ENCODE measurements around the gene NBAS. TPM values are rescaled to one million over a fixed set of nuclear protein-coding genes. Genes with fewer than 3 reads are reported as not detected.
A peak's percentile ranks its signal among the peaks of the same experiment; 100 is the strongest.

The NBAS gene
- total and polyA plus RNA-seq, 8 donors: 14.5 to 96.2 (median 41.2) TPM

DNA sequence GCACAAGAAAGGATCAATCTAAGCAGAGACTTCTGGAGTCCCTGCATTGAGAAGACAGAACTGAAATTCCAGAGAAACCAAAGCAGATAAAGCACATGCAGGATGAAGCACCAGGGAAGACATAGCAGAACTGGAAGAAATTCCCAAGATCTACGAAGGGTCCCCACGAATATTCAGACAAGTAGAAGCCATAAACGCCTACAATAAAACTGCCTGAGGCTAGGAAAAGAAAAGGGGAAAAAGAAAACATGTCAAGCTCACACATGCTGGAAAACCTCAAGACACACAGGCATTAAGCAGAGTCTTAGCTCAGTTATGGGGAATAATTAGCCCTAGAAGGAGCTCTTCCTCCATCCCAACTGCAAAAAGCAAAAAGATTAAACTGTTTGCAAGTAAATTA is 171.2 kb downstream of the NBAS start:
- 78 to 94% (median 88%) methylated on average over 3 of the region's 3 CpGs for WGBS, 5 donors
- DNase-seq: no peak
- intact Hi-C loops (cut with DNase I; ENCODE audit: low total_unique reads): no loop called here

GRCh38 chr2:15389326-15389700 is 171.8 kb downstream of the NBAS start:
- H3K27me3 ChIP-seq: no peaks in the 10 kb centered on the region
- no peak overlapping the region for H3K27ac ChIP-seq
- DNase-seq: no peak
- WGBS, 5 donors: 87 to 98% (median 92%) methylated on average over 1 of the region's 1 CpG
- H3K4me3 ChIP-seq: no peak overlapping the region
- H3K36me3 ChIP-seq: peaks cover 0 to 42% (median 32%) of the 10 kb centered on the region in 4 donors
- TF ChIP-seq POLR2AphosphoS5 (IDR thresholded peaks at IDR 0.05): no peak
- no peak for TF ChIP-seq EP300 (IDR thresholded peaks at IDR 0.05)
- TF ChIP-seq POLR2A (IDR thresholded peaks at IDR 0.05): no peak
- no peak for TF ChIP-seq CTCF (IDR thresholded peaks at IDR 0.05)
- intact Hi-C loops (cut with DNase I; ENCODE audit: low total_unique reads): no loop called here
- H3K9me3 ChIP-seq: no peaks in the 10 kb centered on the region
- no peaks in the 10 kb centered on the region for H3K4me1 ChIP-seq

More for the DNA sequence above, 171.2 kb downstream of the NBAS start:
- TF ChIP-seq CTCF (IDR thresholded peaks at IDR 0.05) (no peak), POLR2AphosphoS5 (IDR thresholded peaks at IDR 0.05) (no peak), POLR2A (IDR thresholded peaks at IDR 0.05) (no peak), EP300 (IDR thresholded peaks at IDR 0.05) (no peak)
- no peaks in the 10 kb centered on the region for H3K9me3 ChIP-seq
- H3K36me3 ChIP-seq: peaks cover 0 to 43% (median 36%) of the 10 kb centered on the region in 4 donors
- no peaks in the 10 kb centered on the region for H3K27me3 ChIP-seq
- H3K4me3 ChIP-seq: no peak overlapping the region
- no peak overlapping the region for H3K27ac ChIP-seq
- H3K4me1 ChIP-seq: no peaks in the 10 kb centered on the region

DNA sequence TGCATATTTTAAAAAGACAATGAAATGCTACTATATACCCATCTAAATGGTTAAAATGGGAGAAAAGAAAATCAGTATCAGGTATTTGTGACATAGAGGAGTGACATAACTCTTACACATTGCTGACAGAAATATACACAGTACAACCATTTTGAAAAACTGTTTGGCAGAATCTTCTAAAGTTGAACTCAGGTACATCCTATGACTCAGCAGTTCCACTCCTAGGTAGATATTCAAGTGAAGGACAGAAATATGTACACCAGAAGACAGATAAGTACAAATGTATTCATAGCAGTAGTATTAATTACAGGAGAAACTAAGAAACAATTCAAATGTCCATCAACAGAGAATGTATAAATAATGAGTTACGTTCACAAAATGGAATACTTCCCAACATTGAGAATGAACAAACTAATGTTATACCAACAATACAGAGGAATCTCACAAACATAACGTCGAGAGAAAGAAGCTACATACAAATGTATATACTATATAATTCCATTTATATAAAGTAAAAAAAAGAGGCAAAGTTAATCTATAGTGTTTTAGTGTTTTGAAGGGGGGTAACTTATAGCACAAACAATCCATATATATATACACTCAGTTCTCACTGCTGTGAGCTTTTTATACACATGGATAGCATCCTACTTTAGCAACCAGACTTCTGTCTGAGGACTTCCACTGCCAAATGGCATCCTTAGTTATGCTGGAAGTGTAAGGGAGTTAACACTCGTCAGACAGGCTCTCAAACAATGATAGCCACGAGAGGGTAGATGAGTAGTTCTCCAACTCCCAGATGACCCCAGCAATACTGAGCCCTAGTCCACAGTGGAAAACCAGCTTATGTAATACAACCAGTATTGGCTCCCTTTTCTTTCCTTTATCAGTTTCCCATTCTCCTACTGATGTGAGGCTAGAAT is 172.5 kb downstream of the NBAS start:
- Histone ChIP-seq H3K27ac (no peak overlapping the region), H3K36me3 (peaks cover 0 to 39% (median 29%) of the 10 kb centered on the region in 4 donors), H3K4me1 (no peaks in the 10 kb centered on the region), H3K4me3 (no peak overlapping the region), H3K27me3 (no peaks in the 10 kb centered on the region), H3K9me3 (no peaks in the 10 kb centered on the region)
- no peak for TF ChIP-seq POLR2AphosphoS5 (IDR thresholded peaks at IDR 0.05)
- WGBS, 5 donors: 84 to 93% (median 88%) methylated on average over 5 of the region's 5 CpGs
- DNase-seq: no peak
- intact Hi-C loops (cut with DNase I; ENCODE audit: low total_unique reads): no loop called here

DNA sequence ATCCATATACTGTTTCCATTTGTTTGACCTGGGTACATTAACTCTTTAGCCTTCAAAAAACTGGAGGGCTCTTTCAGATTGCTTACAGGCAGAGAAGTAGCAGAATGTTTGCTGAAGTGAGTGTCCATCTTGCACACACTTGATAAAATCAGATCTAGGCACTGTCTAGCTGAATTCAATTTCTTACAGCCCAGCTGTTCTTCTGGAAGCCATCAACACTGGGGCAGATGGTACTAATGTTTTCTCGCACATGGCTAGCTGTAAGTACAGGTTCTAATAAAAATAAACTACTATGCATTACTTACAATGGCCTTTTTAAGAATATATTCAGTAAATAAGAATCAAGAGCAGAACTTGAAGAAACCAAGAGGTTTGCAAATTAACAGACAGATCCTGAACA is 175.9 kb downstream of the NBAS start:
- 93 to 100% (median 96%) methylated on average over 1 of the region's 1 CpG for WGBS, 5 donors
- Histone ChIP-seq H3K36me3 (peaks cover 0 to 34% (median 33%) of the 10 kb centered on the region in 4 donors), H3K27ac (no peak overlapping the region), H3K4me3 (no peak overlapping the region), H3K4me1 (no peaks in the 10 kb centered on the region), H3K9me3 (no peaks in the 10 kb centered on the region), H3K27me3 (no peaks in the 10 kb centered on the region)
- peak in 1 of 2 donors; percentile 24 for DNase-seq
- TF ChIP-seq POLR2AphosphoS5 (IDR thresholded peaks at IDR 0.05): no peak
- TF ChIP-seq POLR2A (IDR thresholded peaks at IDR 0.05): no peak
- TF ChIP-seq CTCF (IDR thresholded peaks at IDR 0.05): no peak
- no peak for TF ChIP-seq EP300 (IDR thresholded peaks at IDR 0.05)
- intact Hi-C loops (cut with DNase I; ENCODE audit: low total_unique reads): no loop called here
